GM19328 (cell line): Measurements from ENCODE around the gene TACR3.
"Not testable (repeated sequence)": the region's sequence is repeated elsewhere in the genome, so short reads cannot be mapped to it uniquely, and the experiment has no call there.

Source experiments
- ATAC-seq: cut with Tn5 transposase; IDR thresholded peaks from one replicate; pipeline ENCODE4 v1.9.1; 2021; ENCODE audit warnings: mild to moderate bottlenecking, moderate library complexity; ENCODE audit not compliant: unreplicated experiment

Gene TACR3

GRCh38 chr4:103719830-103720207, at the start of gene TACR3:
TSS of gene TACR3 (minus strand) at chr4:103719985. CDS start at chr4:103719675, 310 bp downstream.
- ATAC-seq: no peak

- no peak for ATAC-seq
Observed at GRCh38 chr4:103757631-103758030, 37.8 kb upstream of the TACR3 start.

- no peak for ATAC-seq
Observed at GRCh38 chr4:103756741-103757140, 37.0 kb upstream of the TACR3 start.

GRCh38 chr4:103754844-103755243, 35.1 kb upstream of the TACR3 start:
- no peak for ATAC-seq

- no peak for ATAC-seq
Observed at GRCh38 chr4:103753868-103754653, 34.3 kb upstream of the TACR3 start.

GRCh38 chr4:103723150-103723549, 3.4 kb upstream of the TACR3 start:
- ATAC-seq: not testable (repeated sequence)

- ATAC-seq: no peak
Observed at GRCh38 chr4:103721251-103721650, 1.5 kb upstream of the TACR3 start.

GRCh38 chr4:103720661-103721060, 876 bp upstream of the TACR3 start:
- no peak for ATAC-seq

GRCh38 chr4:103719105-103719829, 518 bp downstream of the TACR3 start:
- ATAC-seq: no peak

GRCh38 chr4:103692615-103693014, 27.2 kb downstream of the TACR3 start:
- no peak for ATAC-seq

GRCh38 chr4:103673983-103674382, 45.8 kb downstream of the TACR3 start:
- no peak for ATAC-seq

- ATAC-seq: not testable (repeated sequence)
Observed at GRCh38 chr4:103666764-103667163, 53.0 kb downstream of the TACR3 start.

- no peak for ATAC-seq
Observed at GRCh38 chr4:103664436-103665075, 55.2 kb downstream of the TACR3 start.

- no peak for ATAC-seq
Observed at GRCh38 chr4:103648541-103648940, 71.2 kb downstream of the TACR3 start.

- ATAC-seq: no peak
Observed at GRCh38 chr4:103645991-103646390, 73.8 kb downstream of the TACR3 start.

GRCh38 chr4:103634236-103634635, 85.5 kb downstream of the TACR3 start:
- ATAC-seq: no peak

GRCh38 chr4:103626296-103626695, 93.5 kb downstream of the TACR3 start:
- ATAC-seq: no peak

GRCh38 chr4:103591841-103592240, 127.9 kb downstream of the TACR3 start:
- ATAC-seq: no peak

- no peak for ATAC-seq
Observed at GRCh38 chr4:103567591-103567990, 152.2 kb downstream of the TACR3 start.

GRCh38 chr4:103559178-103559577, 160.6 kb downstream of the TACR3 start:
- not testable (repeated sequence) for ATAC-seq
